ENCODE data around the gene FMN2.
"Not testable (repeated sequence)": the region's sequence is repeated elsewhere in the genome, so short reads cannot be mapped to it uniquely, and the experiment has no call there.

DNA sequence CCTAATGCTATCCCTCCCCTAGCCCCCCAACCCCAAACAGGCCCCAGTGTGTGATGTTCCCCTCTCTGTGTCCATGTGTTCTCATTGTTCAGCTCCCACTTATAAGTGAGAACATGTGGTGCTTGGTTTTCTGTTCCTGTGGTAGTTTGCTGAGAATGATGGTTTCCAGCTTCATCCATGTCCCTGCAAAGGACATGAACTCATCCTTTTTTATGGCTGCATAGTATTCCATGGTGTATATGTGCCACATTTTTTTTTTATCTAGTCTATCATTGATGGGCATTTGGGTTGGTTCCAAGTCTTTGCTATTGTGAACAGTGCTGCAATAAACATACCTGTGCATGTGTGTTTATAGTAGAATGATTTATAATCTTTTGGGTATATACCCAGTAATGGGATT lies 183.5 kb downstream of the FMN2 start:
- TF ChIP-seq ZNF555 (tag by site-specific recombination; conservative IDR thresholded peaks at IDR 0.05); ZBTB1 (tag by site-specific recombination; IDR thresholded peaks at IDR 0.05): not testable (repeated sequence)
- TF ChIP-seq, protein P1, sequence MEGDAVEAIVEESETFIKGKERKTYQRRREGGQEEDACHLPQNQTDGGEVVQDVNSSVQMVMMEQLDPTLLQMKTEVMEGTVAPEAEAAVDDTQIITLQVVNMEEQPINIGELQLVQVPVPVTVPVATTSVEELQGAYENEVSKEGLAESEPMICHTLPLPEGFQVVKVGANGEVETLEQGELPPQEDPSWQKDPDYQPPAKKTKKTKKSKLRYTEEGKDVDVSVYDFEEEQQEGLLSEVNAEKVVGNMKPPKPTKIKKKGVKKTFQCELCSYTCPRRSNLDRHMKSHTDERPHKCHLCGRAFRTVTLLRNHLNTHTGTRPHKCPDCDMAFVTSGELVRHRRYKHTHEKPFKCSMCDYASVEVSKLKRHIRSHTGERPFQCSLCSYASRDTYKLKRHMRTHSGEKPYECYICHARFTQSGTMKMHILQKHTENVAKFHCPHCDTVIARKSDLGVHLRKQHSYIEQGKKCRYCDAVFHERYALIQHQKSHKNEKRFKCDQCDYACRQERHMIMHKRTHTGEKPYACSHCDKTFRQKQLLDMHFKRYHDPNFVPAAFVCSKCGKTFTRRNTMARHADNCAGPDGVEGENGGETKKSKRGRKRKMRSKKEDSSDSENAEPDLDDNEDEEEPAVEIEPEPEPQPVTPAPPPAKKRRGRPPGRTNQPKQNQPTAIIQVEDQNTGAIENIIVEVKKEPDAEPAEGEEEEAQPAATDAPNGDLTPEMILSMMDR (tag by site-specific recombination; IDR thresholded peaks at IDR 0.05), result not testable (repeated sequence)
